GM12865 (cell line): ENCODE measurements around the gene DCHS1.

ENCODE experiments used
- DNase-seq: peaks from one replicate; pipeline ENCODE4 v3.0.0; 2010; ENCODE audit warnings: low read depth
- H3K4me3 ChIP-seq: 2 replicates; pipeline ENCODE4 v1.5.1; 2011; ENCODE audit warnings: mild to moderate bottlenecking, low read depth, low read length, control low read depth
- TF ChIP-seq, protein P1 (sequence below): IDR thresholded peaks from 2 replicates; pipeline ENCODE4 v1.5.1; 2011; ENCODE audit warnings: low read length, control low read depth, low read depth, inconsistent platforms; ENCODE audit not compliant: insufficient read depth; ENCODE audit errors: missing control alignments

The DCHS1 gene

DNA sequence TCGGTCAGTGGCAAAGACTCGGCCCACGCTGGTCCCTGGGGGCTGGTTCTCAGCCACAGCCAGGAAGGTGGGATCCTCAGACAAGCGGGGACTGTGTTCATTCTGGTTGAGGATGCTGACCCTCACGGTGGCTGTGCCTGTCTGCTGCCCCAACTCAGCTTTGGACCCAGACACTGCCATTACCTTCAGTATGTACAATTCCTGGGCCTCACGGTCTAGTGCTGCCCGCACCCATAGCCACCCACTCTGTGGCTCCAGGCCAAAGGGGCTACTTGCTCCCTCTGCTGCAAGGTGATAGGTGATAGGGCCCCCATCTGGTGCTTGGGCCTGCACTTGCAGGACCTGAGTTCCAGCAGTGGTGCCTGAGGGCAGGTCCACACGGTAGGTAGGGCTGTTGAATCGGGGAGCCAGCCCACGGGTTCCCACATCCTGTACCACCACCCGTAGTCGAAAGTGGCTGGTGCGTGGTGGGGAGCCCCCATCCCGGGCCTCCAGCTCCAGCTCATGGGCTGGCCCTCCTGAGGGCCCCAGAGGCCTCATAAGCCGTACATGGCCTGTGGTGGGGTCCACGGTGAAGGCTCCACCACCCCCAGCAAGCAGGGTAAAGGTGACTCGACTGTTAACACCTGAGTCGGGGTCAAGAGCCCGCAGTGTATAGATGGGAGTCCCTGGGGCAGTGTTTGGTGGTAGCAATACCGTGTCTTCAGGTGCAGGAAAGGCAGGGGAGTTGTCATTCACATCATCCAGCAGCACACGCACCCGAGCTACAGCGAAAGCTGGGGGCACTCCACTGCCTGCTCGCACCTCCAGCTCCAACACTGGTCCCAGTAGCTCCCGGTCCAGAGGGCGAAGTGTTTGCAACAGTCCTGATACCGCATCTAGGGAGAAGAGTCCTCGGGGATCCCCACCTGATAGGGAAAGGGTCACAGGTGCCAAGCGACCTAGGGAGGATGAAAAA is 23.2 kb downstream of the DCHS1 start:
- TF ChIP-seq, protein P1, sequence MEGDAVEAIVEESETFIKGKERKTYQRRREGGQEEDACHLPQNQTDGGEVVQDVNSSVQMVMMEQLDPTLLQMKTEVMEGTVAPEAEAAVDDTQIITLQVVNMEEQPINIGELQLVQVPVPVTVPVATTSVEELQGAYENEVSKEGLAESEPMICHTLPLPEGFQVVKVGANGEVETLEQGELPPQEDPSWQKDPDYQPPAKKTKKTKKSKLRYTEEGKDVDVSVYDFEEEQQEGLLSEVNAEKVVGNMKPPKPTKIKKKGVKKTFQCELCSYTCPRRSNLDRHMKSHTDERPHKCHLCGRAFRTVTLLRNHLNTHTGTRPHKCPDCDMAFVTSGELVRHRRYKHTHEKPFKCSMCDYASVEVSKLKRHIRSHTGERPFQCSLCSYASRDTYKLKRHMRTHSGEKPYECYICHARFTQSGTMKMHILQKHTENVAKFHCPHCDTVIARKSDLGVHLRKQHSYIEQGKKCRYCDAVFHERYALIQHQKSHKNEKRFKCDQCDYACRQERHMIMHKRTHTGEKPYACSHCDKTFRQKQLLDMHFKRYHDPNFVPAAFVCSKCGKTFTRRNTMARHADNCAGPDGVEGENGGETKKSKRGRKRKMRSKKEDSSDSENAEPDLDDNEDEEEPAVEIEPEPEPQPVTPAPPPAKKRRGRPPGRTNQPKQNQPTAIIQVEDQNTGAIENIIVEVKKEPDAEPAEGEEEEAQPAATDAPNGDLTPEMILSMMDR, result no peak
- no peak for DNase-seq
- no peak overlapping the region for H3K4me3 ChIP-seq

DNA sequence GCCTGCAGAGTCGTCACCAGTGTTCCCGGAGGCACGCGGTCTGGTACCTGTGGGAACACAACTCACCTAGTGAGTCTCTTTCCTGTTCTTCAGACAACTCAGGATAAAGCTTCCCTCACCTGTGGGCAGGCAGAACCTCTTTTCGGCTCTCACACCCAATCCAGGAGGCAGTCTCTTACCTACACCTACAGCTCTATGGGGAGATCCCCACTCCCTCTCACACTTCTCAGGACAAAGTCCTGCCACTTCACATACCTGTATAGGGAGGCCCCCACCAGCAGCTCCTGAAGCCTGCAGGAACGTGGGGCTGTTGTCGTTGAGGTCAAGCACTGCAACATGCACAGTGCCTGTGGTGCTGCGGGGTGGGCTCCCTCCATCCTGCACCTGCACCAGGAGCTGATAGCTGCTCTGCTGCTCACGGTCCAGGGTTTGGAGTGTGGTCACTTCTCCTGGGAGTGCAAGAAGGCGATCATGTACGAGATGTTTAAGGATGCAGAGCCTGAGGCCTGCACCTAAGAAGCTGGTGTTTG is 24.2 kb downstream of the DCHS1 start:
- TF ChIP-seq, protein P1, result no peak
- H3K4me3 ChIP-seq, result no peak overlapping the region
- no peak for DNase-seq

DNA sequence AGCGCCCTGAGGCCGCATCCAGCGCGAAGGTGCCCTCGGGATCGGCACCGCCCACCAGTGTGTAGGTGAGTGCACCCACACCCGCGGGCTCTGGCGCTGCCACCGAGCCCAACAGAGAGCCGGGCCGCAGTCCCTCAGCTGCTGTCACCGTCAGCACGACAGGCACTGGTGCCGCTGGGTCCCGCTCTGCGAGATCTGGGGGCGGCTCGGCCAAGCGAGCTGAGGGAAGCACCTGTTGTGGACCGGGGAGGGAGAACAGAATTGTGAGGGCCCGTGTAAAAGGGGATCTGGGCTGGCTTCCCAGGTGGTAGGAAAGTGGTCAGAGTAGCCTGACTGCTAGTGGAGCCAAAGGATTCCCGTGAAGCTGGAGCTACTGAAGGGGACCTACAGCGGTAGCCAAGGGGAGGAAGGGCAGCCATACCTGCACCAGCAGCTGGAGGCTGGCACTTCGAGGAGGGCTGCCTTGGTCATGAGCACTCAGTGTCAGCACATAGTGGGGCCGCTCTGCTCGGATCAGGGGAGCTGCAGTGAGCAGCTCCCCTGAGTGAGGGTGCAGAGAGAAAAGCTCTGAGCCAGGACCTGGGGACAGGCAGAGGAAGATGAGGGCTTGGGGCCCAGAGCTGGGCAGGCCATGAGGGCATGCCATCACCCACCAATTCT is 24.8 kb downstream of the DCHS1 start:
- DNase-seq, result no peak
- TF ChIP-seq, protein P1, result no peak
- no peak overlapping the region for H3K4me3 ChIP-seq

DNA sequence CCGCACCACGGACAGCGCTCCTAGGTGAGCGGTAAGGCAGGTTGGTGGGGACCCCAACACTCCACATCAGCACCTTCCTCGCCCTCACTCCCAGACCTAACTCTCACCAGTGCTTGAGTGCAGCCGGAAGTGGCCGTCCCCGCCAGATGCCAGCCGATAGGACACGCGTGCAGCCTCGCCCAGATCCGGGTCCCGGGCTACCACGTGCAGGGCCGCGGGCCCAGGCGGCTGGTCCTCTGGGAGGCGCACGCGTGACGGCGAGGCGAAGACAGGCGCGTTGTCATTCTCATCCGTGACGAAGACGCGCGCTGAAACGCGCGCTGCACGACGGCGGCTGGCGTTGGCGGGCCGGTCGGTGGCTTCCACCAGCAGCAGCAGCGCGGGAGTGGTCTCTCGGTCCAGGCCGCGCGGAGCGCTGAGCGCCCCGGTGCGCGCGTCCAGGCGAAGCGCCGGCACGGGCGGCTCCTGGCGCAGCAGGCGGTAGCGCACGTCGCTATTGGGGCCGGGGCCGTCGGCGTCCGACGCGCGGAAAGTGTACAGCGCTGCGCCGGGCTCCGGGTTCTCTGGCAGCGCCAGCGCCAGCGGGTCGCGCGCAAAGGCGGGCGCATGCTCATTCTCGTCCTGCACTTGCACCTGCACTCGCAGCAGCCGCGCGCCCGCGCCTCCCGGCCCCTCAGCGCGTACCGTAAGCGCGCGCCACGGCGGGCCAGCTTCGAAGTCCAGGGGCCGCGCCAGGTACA is 25.5 kb downstream of the DCHS1 start:
- no peak for DNase-seq
- TF ChIP-seq, protein P1, result no peak
- no peak overlapping the region for H3K4me3 ChIP-seq

DNA sequence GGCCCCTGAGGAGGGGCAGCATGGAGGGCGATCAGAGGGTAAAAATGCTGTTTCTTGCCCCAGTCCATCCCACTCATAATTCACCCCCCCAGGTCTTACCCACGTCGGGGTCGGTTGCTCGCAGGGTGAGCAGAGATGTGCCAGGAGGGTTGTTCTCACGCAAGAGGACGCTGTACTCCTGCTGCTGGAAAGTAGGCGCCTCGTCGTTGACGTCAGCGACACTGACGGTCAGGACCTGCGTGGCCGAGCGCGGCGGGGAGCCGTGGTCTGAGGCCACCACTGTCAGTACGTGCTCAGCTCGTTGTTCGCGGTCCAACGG is 26.1 kb downstream of the DCHS1 start:
- H3K4me3 ChIP-seq, result no peak overlapping the region
- TF ChIP-seq, protein P1, result no peak
- DNase-seq, result no peak

DNA sequence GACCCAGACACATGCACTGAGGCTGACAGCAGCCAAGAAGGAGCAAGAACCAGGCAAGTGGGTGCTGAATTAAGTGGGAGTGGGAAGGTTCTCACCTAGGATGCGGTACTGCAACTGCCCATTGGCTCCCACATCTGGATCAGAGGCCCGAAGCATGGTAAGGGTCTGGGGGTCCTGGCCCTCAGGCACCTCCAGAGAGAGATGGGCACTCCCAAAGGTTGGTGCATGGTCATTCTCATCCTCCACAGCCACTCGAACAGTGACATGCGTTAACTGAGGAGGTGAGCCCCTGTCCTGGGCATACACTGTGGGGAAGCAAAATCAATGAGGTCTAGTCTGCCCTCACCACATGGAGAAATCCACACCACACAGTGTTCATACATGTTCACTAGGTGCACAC is 27.1 kb downstream of the DCHS1 start:
- DNase-seq, result no peak
- no peak overlapping the region for H3K4me3 ChIP-seq

More for the DNA sequence above, 27.1 kb downstream of the DCHS1 start:
- TF ChIP-seq, protein P1, result no peak
